IPS-11a (cell line): ENCODE data around the gene GLB1L3.
"Not testable (repeated sequence)": the region's sequence is repeated elsewhere in the genome, so short reads cannot be mapped to it uniquely, and the experiment has no call there.

Experiments
- H3K4me3 ChIP-seq: one replicate; pipeline ENCODE4 v1.5.1; 2013; ENCODE audit warnings: low read depth, low read length, control low read depth

Gene GLB1L3

GRCh38 chr11:134250246-134250645, 25.9 kb upstream of the GLB1L3 start:
- H3K4me3 ChIP-seq: no peak overlapping the region

DNA sequence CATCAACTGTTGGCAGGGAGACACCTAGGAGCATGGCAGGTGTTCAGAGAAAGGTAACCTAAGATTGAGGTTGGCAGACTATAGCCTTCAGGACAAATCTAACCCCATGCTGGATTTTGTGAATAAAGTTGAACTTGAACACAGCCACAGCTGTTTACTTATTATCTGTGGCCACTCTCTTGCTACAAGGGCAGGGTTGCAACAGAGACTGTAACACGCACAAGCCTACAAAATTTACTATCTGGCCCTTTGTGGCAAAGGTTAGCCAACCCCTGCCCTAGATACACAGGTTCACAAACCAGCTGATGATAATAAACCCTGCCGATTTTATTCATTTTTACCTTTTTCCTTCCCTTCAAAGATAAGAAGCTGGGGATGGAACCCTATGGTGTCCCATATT, 25.5 kb upstream of the GLB1L3 start:
- H3K4me3 ChIP-seq: no peak overlapping the region

DNA sequence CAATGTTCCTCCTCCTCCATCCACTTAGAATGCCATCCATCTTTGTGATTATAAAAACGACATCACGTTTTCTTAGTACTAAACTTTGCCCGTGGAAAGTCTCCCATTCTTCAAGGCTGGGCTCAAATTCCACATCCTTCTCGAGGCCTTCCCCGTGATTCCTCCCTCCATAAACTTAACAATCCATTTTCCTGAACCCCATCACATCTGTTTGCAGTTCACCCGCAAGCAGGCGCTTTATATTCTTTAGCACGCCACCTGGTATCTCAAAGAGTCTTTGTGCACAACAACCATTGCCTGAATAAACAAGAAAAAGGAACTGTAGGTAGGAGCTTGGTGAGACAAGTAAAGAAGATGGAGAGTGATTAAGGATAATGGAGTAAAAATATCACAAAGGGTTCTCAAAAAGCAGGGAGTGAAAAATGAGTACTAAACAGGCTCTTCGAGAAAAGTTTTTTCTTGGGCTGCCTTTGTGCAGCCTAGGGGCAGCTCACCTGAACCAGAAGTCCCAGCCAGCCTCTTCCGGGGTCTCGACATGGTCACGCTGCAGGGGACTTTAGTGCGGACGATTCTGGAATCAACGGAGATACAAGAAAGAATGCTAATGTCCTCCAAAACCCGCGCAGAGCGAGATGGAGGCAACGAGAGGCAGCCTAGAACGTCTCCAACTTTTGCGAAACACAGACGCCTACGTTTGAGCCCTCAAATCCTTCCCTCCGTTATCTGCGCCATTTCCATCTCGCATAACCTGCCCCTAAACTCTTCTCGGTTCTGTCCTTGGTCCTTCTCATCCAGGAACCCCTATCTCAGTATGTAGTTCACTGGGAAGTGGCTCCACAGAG, 23.6 kb upstream of the GLB1L3 start:
- H3K4me3 ChIP-seq: peak overlapping the region; percentile 91

DNA sequence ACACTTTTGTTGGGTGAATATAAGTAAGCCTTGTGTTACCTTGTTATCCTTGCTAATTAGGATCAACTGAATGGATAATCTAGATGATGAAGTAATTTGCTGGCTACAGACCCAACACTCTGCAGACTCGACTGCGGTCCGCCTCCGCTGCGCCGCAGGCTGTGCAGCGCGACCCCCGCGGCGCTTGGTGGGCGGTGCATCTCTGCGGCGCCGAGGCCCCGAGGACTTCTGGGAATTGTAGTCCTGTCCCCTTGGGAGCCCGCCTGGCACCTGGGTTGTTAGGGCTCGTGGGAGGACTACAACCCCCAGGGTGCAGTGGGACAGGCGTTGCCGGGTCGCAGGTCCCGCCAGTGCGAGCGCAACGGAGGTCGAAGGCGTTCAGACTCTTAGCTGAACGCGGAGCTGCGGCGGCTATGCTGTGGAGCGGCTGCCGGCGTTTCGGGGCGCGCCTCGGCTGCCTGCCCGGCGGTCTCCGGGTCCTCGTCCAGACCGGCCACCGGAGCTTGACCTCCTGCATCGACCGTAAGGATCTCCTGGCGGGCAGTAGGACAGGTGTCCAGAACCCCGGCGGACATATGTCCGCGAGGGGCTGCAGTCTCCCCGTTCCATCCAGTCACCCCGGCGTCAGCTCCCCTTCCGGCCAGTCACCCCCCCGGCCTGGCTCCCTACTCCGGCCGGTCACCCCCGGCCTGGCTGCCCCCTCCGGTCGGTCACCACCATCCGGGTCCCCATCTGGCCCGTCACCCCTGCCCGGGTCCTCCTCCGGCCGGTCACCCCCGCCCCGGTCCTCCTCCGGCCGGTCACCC, 22.8 kb upstream of the GLB1L3 start, which contains the start of the genes ACAD8 and THYN1:
TSS of gene ACAD8 (plus strand) at position 381 of the 806 bp plus-strand sequence. CDS start at position 414, 33 bp downstream.
TSS of gene THYN1 (minus strand) at position 165 of the 806 bp plus-strand sequence. CDS start 470 bp downstream, outside the sequence.
- H3K4me3 ChIP-seq: peak within 1 kb of the TSS; percentile 91

- peak overlapping the region; percentile 91 for H3K4me3 ChIP-seq
Observed at GRCh38 chr11:134254433-134255183, 21.6 kb upstream of the GLB1L3 start.

DNA sequence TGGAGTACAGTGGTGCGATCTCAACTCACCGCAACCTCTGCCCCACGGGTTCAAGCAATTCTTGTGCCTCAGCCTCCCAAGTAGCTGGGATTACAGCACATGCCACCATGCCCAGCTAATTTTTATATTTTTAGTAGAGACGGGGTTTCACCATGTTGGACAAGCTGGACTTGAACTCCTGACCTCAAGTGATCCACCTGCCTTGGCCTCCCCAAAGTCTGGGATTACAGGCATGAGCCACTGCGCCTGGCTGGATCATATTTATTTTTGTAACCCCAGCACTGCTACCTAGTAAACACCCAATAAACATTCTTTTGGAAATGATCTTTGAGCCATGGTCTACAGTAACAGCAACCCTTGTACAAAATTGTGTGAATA, 21.0 kb upstream of the GLB1L3 start:
- H3K4me3 ChIP-seq: not testable (repeated sequence)

GRCh38 chr11:134257101-134257500, 19.1 kb upstream of the GLB1L3 start:
- no peak overlapping the region for H3K4me3 ChIP-seq

GRCh38 chr11:134258577-134258976, 17.6 kb upstream of the GLB1L3 start:
- H3K4me3 ChIP-seq: no peak overlapping the region

DNA sequence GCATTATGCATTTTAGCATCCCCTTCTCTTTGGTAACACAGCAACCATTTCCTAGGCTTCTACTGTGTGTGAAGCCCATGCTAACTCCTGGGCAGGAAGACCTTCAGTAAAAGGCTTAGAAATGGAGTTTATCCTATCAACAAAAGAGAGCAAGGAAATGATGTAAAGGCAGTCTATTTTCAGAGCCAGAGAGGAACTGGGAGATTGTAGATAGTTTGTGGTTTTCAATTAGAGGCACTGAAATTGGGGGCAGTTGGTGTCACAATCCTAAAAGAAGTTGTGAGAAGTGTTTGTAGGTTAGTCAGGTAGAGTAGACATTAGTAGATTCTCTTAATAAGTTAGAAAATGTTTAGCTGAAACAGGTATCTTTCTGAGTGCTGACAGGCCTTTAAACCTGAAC, 15.7 kb upstream of the GLB1L3 start:
- H3K4me3 ChIP-seq: no peak overlapping the region

DNA sequence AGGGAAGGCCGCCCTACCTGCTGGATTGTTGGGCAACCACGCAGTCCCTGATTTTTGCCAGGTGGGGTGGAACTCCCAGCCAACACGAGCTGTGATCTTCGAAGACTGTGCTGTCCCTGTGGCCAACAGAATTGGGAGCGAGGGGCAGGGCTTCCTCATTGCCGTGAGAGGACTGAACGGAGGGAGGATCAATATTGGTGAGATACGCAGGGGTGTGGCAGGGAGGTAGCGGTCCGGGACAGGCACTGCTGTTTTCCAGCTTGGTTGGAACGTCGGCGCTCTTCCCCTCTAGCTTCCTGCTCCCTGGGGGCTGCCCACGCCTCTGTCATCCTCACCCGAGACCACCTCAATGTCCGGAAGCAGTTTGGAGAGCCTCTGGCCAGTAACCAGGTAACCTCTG, 15.2 kb upstream of the GLB1L3 start:
- no peak overlapping the region for H3K4me3 ChIP-seq

GRCh38 chr11:134261626-134262488, 14.3 kb upstream of the GLB1L3 start:
- H3K4me3 ChIP-seq: no peak overlapping the region

GRCh38 chr11:134264966-134265764, 11.0 kb upstream of the GLB1L3 start:
- no peak overlapping the region for H3K4me3 ChIP-seq

GRCh38 chr11:134266440-134266839, 9.7 kb upstream of the GLB1L3 start:
- no peak overlapping the region for H3K4me3 ChIP-seq

DNA sequence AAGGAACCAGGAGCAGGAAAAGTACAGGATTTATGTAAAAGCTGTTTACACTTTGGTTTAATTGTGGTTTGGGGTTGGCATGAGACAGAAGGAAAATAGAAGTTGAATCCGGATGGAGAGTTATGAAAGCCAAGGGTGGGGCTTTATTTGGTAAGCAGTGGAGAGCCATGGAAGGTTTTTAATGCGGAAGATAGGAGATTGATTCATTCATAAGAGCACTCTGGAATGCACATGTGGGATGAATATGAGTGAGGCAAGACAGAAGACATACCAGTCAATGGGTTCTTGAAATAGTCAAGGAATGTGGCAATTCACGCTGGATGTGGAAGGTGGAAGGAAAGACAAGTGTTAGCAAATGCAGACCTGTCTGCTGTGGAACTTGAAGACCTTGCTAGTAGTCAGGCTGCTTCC, 9.3 kb upstream of the GLB1L3 start:
- H3K4me3 ChIP-seq: no peak overlapping the region

DNA sequence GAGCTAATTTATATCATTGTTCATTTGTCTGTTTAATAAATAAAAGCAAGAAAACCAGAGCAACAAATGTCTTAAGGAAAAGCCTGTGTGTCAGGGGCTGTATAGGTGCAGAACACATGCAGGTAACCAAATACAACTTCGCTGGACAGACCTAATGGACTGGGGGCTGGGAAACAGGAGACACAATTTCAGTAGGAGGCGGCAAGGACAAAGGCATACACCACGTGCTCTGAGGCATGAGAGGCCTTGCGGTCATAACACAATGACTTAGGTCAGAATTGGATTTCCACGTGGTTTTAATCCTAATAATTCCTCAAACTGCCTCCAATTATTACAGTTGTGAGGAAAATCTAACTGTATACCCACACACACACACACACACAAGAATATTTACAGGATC, 8.7 kb upstream of the GLB1L3 start:
- H3K4me3 ChIP-seq: no peak overlapping the region

DNA sequence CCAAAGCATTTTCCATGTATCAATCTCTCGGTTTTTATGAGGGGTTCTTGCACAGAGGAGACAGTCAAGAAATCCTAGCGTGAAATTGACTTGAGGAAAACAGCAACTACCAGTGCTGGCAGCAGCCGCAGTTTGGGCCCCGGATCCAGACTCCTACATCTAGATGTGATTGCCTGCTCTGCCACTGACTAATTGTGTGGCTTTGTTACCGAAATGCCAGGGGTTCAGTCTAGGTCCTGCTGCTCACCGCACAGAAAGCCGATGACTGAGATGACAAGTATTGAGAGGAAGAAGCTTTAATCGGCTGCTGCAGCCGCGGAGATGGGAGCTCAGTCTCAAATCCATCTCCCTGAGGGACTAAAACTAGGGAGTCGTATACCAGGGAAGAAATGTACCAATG, 8.2 kb upstream of the GLB1L3 start:
- H3K4me3 ChIP-seq: no peak overlapping the region

DNA sequence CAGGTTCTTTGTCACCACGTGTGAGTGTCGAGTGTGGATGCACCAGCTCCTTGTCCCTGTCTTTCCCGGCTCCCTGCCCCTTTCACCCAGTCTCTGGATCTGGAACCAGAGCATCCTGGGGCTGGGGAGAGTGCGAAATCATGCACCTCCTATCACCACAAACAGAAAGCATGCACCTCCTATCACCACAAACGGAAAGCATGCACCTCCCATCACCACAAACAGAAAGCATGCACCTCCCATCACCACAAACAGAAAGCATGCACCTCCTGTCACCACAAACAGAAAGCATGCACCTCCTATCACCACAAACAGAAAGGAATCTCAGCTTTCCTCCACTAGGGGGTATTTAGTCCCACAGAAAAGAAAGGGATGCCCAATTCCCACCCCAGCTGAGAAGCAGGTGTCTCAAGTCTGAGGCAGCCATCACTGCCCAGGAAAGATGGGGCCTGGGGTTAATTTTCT, 5.9 kb upstream of the GLB1L3 start:
- no peak overlapping the region for H3K4me3 ChIP-seq

GRCh38 chr11:134271978-134272377, 4.2 kb upstream of the GLB1L3 start:
- no peak overlapping the region for H3K4me3 ChIP-seq
